Large intestine (tissue), 3 donors: ENCODE results near the gene KAZN. TPM values are rescaled to one million over a fixed set of nuclear protein-coding genes. Genes with fewer than 3 reads are reported as not detected.

Experiments
- DNase-seq, 2 donors: peaks; one replicate each; pipeline versions ENCODE4 v3.0.0 to v3.0.0-alpha.2; 2013
- H3K27ac ChIP-seq: one replicate; pipeline ENCODE4 v1.5.1; 2013; ENCODE audit warnings: low read length
- H3K27me3 ChIP-seq: 2 replicates; pipeline ENCODE4 v1.6.1; 2013; ENCODE audit warnings: low read length; ENCODE audit not compliant: control insufficient read depth, insufficient read depth
- H3K36me3 ChIP-seq: 2 replicates; pipeline ENCODE4 v1.6.1; 2013; ENCODE audit warnings: low read length; ENCODE audit not compliant: control insufficient read depth, insufficient read depth
- H3K4me1 ChIP-seq: one replicate; pipeline ENCODE4 v1.6.1; 2013; ENCODE audit warnings: low read length; ENCODE audit not compliant: control insufficient read depth, insufficient read depth
- H3K4me3 ChIP-seq: one replicate; pipeline ENCODE4 v1.5.1; 2013; ENCODE audit warnings: low read length
- H3K9me3 ChIP-seq: one replicate; pipeline ENCODE4 v1.6.1; 2013; ENCODE audit warnings: mild to moderate bottlenecking, low read depth, low read length, moderate library complexity; ENCODE audit not compliant: control insufficient read depth
- WGBS: methylation state at CpG from one replicate; pipeline ENCODE4 v1.1.5; 2013; ENCODE audit warnings: low lambda C conversion rate; ENCODE audit not compliant: insufficient coverage; 5-methylcytosine and 5-hydroxymethylcytosine counted together
- polyA plus RNA-seq: library from polyadenylated mRNA; unstranded; fragments of 120-200 nt; gene quantifications from one replicate; pipeline ENCODE4 v1.2.1, GENCODE V29; 2013

The KAZN gene
- polyA plus RNA-seq, 1 donor = 30.4 TPM

DNA sequence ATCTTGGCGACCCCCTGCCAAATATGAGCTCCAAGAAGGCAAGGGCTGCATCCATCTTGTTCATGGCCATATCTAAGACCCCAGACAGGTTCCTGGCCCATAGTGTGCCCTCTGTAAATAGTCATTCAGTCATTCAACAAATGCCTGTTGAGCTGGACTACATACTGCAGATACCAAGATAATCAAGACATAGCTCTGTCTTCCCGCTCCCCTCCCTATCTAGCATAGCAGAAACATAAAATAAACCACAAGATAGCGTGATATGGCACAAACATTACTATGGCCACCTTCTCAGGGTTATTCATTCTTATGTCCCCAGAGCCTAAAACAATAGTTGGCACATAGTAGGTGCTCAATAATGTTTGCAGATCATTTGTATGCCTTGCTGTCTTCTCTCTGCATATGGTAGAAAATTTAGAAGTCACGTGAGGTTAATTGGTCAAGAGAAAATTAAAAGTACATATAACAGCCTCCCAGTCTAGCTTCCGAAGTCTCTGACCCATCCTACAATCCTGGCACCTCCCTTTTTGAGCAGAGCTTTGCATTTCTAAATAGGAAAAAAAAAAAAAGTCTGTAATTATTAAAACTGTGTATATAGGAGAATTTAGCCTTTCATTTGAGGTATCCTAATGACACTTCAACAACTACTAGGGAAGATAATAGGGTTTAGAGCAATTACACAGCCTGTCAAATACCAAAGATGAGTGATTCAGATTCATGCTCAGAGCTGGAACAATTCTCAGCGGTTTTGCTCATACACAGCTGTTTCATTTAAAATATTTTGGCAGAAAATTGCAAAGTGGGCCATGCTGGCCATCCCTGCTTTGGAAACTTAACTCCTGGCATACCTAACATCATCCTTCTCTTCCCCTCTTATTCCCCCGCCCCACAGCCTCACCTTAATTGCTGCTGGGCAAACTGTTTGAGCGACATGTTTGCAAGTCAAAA is 219.0 kb downstream of the KAZN start:
- Histone ChIP-seq H3K36me3 (no peaks in the 10 kb centered on the region), H3K4me1 (no peaks in the 10 kb centered on the region), H3K27me3 (no peaks in the 10 kb centered on the region), H3K27ac (no peak overlapping the region), H3K4me3 (no peak overlapping the region), H3K9me3 (no peaks in the 10 kb centered on the region)
- no peak for DNase-seq
- WGBS = no CpG with 5 or more reads among the region's 8 CpGs

DNA sequence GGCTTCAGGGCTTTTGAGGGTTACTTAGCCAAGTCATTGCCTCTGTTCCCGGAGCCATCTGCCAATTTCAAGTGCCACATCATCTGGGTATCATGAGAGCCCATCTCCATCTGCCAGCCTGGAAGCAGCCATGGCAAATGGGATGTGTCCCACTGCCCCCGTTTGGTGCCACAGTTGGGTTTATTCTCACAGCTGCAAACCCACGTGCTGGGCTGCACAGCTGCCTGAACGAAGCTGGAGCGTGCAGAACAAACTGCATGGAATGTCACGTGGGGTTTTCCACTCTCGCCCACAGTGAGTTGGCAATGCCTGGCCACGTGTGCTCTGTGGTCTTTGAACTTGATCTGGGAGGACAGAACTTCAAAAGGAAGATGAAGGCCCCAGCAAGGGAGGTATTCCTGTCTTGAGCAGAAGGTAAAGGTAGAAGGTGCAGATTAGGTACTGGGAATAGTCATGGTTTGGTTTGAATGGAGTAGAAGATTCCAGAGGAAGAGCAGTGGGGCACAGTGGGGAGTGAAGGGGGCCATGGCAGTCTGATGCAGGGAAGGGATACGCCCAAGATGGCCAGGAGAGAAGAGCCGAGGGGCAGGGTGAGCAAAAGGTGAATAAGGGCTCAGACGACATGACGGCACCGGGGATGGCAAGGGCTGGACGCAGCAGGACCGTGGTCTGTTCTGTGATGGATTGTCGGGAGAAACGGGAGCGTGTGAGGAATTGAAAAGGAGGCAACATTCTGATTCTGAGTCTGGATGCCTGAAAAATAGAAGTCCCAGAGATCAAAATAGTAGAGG is 222.0 kb downstream of the KAZN start:
- Histone ChIP-seq H3K9me3 (no peaks in the 10 kb centered on the region), H3K4me3 (no peak overlapping the region), H3K27ac (no peak overlapping the region), H3K27me3 (no peaks in the 10 kb centered on the region), H3K36me3 (no peaks in the 10 kb centered on the region), H3K4me1 (no peaks in the 10 kb centered on the region)
- WGBS = 100% methylated on average over 4 of the region's 18 CpGs
- DNase-seq = no peak

DNA sequence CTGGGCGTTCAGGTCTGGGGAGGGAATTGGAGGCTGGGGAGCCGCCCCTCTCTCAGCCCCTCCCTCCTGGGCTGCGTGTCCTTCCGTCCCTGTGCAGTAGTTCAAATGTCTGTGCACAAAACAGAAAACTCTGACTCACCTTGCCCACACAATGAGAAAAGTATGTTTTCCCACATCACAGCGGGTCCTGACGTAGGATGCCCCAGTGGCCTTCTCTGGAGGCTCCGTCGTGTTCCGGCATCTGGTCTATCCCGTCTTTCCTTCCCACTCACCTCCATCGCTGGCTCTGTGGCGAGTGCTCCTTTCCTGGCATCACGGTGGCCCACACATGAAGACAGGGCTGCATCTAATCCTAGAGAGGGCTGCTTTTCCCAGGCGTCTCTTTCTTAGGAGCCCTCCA is 224.0 kb downstream of the KAZN start:
- WGBS = no CpG with 5 or more reads among the region's 14 CpGs
- Histone ChIP-seq H3K27ac (no peak overlapping the region), H3K9me3 (no peaks in the 10 kb centered on the region), H3K36me3 (no peaks in the 10 kb centered on the region), H3K4me3 (no peak overlapping the region), H3K4me1 (no peaks in the 10 kb centered on the region), H3K27me3 (no peaks in the 10 kb centered on the region)
- DNase-seq = no peak

DNA sequence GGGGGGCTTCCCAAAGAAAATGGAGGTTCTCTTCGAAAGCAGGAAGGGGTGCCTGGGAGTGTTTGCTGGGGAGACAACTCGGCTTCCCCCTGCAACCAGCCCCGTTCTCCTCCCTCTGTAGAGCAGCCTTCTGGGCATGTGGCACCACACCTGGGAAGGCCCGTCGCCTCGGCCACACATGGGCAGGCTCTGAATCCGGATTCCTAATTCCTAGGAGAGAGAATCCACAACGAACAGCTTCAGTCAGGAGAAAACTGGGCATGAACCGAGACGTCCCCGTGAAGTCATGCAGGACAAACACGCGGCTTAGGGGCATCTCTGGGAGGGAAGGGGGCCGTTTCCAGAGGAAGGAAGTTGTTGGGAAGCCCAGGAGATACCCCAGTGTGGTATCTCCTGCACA is 224.5 kb downstream of the KAZN start:
- no peaks in the 10 kb centered on the region for H3K27me3 ChIP-seq
- H3K36me3 ChIP-seq = no peaks in the 10 kb centered on the region
- H3K4me1 ChIP-seq = no peaks in the 10 kb centered on the region
- no peaks in the 10 kb centered on the region for H3K9me3 ChIP-seq
- WGBS = no CpG with 5 or more reads among the region's 14 CpGs
- H3K4me3 ChIP-seq = no peak overlapping the region
- DNase-seq = no peak
- no peak overlapping the region for H3K27ac ChIP-seq

DNA sequence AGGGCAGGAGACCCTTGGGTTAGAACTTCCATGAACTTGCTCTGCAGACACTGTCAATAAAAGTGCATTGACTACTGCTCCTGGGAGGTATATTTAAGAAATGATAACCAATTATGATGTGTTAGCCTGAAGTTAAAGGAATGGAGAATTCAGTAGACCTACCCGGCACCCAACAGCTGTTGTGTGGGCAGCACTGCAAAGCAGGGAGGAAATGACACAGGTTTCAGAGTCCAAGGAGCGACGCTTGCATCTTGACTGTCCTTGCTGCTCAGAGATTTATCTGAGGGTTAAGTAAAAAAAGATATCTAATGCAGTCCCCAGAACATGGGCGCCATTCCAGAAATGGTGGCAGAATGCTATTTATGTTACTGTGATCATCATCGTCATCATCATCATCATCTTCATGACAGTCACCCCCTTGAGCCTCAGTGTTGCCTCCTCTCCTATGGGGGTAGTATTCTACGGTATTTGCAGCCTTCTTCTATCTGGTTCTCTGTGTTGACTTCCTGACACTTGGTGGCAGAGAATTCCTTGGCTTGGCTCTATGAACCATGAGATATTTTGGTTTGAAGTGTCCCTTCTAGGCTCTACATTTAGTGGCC is 225.9 kb downstream of the KAZN start:
- Histone ChIP-seq H3K9me3 (no peaks in the 10 kb centered on the region), H3K4me1 (no peaks in the 10 kb centered on the region), H3K4me3 (no peak overlapping the region), H3K27ac (no peak overlapping the region), H3K36me3 (no peaks in the 10 kb centered on the region), H3K27me3 (no peaks in the 10 kb centered on the region)
- 60% methylated on average over 1 of the region's 6 CpGs for WGBS
- no peak for DNase-seq

DNA sequence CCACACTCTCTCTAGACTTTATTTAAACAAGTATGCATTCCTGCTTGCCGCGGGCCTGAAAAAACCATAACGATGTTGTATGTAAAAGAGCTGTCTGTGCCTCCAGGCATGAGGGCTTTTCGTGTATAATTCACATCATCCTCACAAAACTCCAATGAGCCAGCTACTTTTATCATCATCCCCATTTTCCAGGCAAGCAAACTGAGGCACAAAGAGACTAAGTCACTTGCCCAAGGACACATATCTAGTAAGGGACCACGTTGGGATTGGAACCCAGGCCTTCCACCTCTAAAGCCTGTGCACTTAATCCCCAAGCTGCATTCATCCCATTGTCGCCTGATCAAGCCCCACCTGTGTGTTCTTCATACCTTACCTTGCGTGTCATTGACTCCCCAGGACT is 226.9 kb downstream of the KAZN start:
- WGBS = no CpG with 5 or more reads among the region's 7 CpGs
- no peaks in the 10 kb centered on the region for H3K4me1 ChIP-seq
- no peaks in the 10 kb centered on the region for H3K36me3 ChIP-seq
- no peak overlapping the region for H3K27ac ChIP-seq
- DNase-seq = no peak
- no peak overlapping the region for H3K4me3 ChIP-seq
- H3K9me3 ChIP-seq = no peaks in the 10 kb centered on the region
- H3K27me3 ChIP-seq = no peaks in the 10 kb centered on the region

DNA sequence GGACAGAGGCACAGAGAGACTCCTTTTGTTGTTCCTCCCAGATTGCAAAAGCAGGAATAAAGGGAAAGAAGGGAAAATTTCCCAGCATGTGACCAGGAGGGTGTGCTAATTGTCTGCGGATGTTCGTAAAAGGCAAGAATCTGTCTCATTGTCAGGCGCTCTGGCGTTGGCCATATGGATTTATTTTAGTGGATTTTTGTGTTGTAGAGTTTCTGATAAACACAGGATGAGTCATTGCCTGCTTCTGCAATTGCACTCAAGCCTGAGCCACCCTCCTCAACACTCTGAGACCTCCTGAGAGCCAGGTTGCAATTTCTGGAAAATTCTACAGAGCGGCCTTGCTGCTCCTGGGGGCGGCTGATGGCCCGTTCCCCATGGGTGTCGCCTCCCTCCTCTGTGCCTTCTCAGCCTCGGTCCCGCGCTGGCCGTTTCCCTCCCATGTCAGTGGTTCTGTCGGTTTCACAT is 227.7 kb downstream of the KAZN start:
- peak; percentile 20 to 24 for DNase-seq
- Histone ChIP-seq H3K27me3 (no peaks in the 10 kb centered on the region), H3K27ac (no peak overlapping the region), H3K9me3 (no peaks in the 10 kb centered on the region), H3K36me3 (no peaks in the 10 kb centered on the region), H3K4me3 (no peak overlapping the region), H3K4me1 (no peaks in the 10 kb centered on the region)
- no CpG with 5 or more reads among the region's 13 CpGs for WGBS

DNA sequence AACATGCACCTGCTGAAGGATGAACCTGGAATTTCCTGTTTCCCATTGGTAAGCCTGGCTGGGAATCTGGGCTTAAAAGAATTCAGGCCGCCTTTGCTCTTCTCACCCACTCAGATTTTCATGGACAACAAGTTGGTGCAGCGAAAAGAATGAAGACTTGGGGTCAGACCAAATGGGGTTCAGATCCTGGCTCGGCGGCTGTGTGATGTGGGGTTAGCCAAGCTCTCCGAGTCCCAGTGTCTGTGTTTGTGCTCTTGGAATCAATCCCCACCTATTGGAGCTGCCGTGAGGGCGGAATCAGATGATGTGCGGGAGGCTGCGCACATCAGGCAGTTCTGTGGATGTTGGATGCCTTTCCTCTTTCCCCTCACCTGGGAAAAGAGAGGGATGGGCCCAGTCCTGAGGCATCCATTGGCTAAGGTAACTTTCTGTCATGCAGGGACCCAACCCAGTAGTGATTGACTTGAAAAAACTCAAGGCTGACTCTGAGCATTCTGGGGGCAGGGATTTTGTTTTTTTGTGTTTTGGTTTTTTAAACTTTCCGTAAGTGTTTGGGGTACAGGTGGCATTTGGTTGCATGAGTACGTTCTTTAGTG is 228.3 kb downstream of the KAZN start:
- Histone ChIP-seq H3K36me3 (no peaks in the 10 kb centered on the region), H3K4me3 (no peak overlapping the region), H3K4me1 (no peaks in the 10 kb centered on the region), H3K9me3 (no peaks in the 10 kb centered on the region), H3K27ac (no peak overlapping the region), H3K27me3 (no peaks in the 10 kb centered on the region)
- DNase-seq = no peak
- no CpG with 5 or more reads among the region's 11 CpGs for WGBS

DNA sequence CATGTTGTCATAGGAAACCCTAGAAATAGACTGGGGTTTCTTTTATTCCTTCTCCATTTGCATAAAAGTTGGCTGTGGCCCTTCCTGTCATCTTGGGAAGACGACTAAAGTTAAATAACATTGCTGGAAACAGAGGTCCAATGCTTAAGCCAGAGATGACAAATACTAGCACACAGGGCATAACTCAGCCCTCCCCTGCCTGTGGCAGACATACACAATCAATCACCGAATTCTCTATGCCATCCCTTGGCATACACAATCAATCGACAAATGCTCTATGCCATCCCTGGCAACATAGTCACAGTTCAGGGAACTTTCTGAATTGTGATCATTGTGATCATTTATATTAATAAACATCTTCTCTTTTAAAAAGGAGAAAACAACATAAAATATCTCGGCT is 229.4 kb downstream of the KAZN start:
- Histone ChIP-seq H3K36me3 (no peaks in the 10 kb centered on the region), H3K4me3 (no peak overlapping the region), H3K4me1 (no peaks in the 10 kb centered on the region), H3K27ac (no peak overlapping the region), H3K27me3 (no peaks in the 10 kb centered on the region), H3K9me3 (no peaks in the 10 kb centered on the region)
- DNase-seq = no peak
- WGBS = 80% methylated on average over 1 of the region's 4 CpGs

DNA sequence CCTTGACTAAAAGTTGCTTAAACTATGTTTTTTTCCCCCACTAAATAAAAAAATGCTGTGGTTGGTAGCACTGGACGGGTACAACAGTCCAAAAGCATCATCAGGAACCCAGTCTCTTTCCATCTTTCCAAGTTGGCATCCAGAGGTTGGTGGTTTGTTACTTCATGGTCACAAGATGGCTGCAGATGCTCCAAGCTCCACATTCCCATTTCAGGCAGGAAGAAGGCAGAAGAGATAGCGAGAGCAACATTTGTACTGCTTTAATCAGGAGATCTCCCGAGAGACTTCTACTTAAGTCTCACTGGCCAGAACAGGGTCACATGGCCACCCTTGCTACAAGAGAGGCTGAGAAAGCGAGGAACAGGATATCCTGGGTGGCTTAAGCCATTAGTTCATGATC is 230.2 kb downstream of the KAZN start:
- no peak for DNase-seq
- H3K9me3 ChIP-seq = no peaks in the 10 kb centered on the region

More for the DNA sequence above, 230.2 kb downstream of the KAZN start:
- no CpG with 5 or more reads among the region's 4 CpGs for WGBS
- H3K36me3 ChIP-seq = no peaks in the 10 kb centered on the region
- no peak overlapping the region for H3K27ac ChIP-seq
- H3K27me3 ChIP-seq = no peaks in the 10 kb centered on the region
- H3K4me3 ChIP-seq = no peak overlapping the region
- no peaks in the 10 kb centered on the region for H3K4me1 ChIP-seq
